Stimulated activated CD8-positive, alpha-beta memory T cell treated with anti-CD3 and anti-CD28 coated beads, Interleukin-15, amount 100 ng/mL, for 24 hours (primary cell): ENCODE measurements around the gene CDKAL1.
"Not testable (repeated sequence)": the region's sequence is repeated elsewhere in the genome, so short reads cannot be mapped to it uniquely, and the experiment has no call there.

Source experiments
- DNase-seq: peaks from one replicate; pipeline ENCODE4 v3.0.0-alpha.2; 2020; ENCODE audit warnings: low read depth

Gene CDKAL1

GRCh38 chr6:20708367-20709124, 174.3 kb downstream of the CDKAL1 start:
- DNase-seq: no peak

- no peak for DNase-seq
Measured at GRCh38 chr6:20709451-20709850, 175.2 kb downstream of the CDKAL1 start.

GRCh38 chr6:20710341-20710740, 176.1 kb downstream of the CDKAL1 start:
- no peak for DNase-seq

GRCh38 chr6:20711518-20711917, 177.3 kb downstream of the CDKAL1 start:
- DNase-seq: no peak

- no peak for DNase-seq
Measured at GRCh38 chr6:20712011-20712410, 177.8 kb downstream of the CDKAL1 start.

- no peak for DNase-seq
Measured at GRCh38 chr6:20715135-20715806, 181.0 kb downstream of the CDKAL1 start.

GRCh38 chr6:20716865-20717264, 182.6 kb downstream of the CDKAL1 start:
- DNase-seq: no peak

GRCh38 chr6:20717743-20718142, 183.5 kb downstream of the CDKAL1 start:
- DNase-seq: no peak

GRCh38 chr6:20718705-20719653, 184.7 kb downstream of the CDKAL1 start:
- no peak for DNase-seq

GRCh38 chr6:20719980-20720379, 185.7 kb downstream of the CDKAL1 start:
- no peak for DNase-seq

- DNase-seq: not testable (repeated sequence)
Measured at GRCh38 chr6:20721121-20721520, 186.9 kb downstream of the CDKAL1 start.

GRCh38 chr6:20722455-20722854, 188.2 kb downstream of the CDKAL1 start:
- DNase-seq: no peak

GRCh38 chr6:20723236-20723635, 189.0 kb downstream of the CDKAL1 start:
- no peak for DNase-seq

- DNase-seq: no peak
Measured at GRCh38 chr6:20724443-20725190, 190.4 kb downstream of the CDKAL1 start.

GRCh38 chr6:20725235-20725634, 191.0 kb downstream of the CDKAL1 start:
- not testable (repeated sequence) for DNase-seq

GRCh38 chr6:20729086-20729485, 194.8 kb downstream of the CDKAL1 start:
- no peak for DNase-seq

- DNase-seq: not testable (repeated sequence)
Measured at GRCh38 chr6:20732362-20732761, 198.1 kb downstream of the CDKAL1 start.

- no peak for DNase-seq
Measured at GRCh38 chr6:20732896-20733295, 198.6 kb downstream of the CDKAL1 start.

GRCh38 chr6:20737912-20738311, 203.7 kb downstream of the CDKAL1 start:
- DNase-seq: no peak

GRCh38 chr6:20740088-20740487, 205.8 kb downstream of the CDKAL1 start:
- no peak for DNase-seq

- no peak for DNase-seq
Measured at GRCh38 chr6:20740727-20741126, 206.5 kb downstream of the CDKAL1 start.

GRCh38 chr6:20741490-20741889, 207.2 kb downstream of the CDKAL1 start:
- no peak for DNase-seq
